Left lung (tissue), 10 donors: ENCODE results near the gene OVCH2. TPM values are rescaled to one million over a fixed set of nuclear protein-coding genes. Genes with fewer than 3 reads are reported as not detected.

Experiments
- ATAC-seq: fragments of 200-7000 bp; cut with Tn5 transposase; one replicate; pipeline ENCODE4 v1.9.1; 2020; ENCODE audit warnings: moderate library complexity
- DNase-seq, 4 donors: peaks; one replicate each; pipeline ENCODE4 v3.0.0-alpha.2; 2013 to 2020
- H3K27ac ChIP-seq, 2 donors: fragments of 200-600 bp; sonication (generic) in 1 of 2; one replicate each; pipeline versions ENCODE4 v1.5.0 to v1.8.0; 2020 to 2021
- H3K27me3 ChIP-seq, 2 donors: fragments of 200-600 bp; sonication (generic) in 1 of 2; one replicate each; pipeline versions ENCODE4 v1.5.0 to v1.8.0; 2020 to 2021
- H3K36me3 ChIP-seq, 2 donors: fragments of 200-600 bp; sonication (generic) in 1 of 2; one replicate each; pipeline versions ENCODE4 v1.5.0 to v1.8.0; 2020 to 2021
- H3K4me1 ChIP-seq, 2 donors: fragments of 200-600 bp; one replicate each; pipeline ENCODE4 v1.8.0; 2021
- H3K4me3 ChIP-seq, 2 donors: fragments of 200-600 bp; sonication (generic) in 1 of 2; one replicate each; pipeline versions ENCODE4 v1.5.0 to v1.8.0; 2020 to 2021; ENCODE audit warnings: mild to moderate bottlenecking in 1 of 2
- H3K9me3 ChIP-seq, 2 donors: fragments of 200-600 bp; sonication (generic) in 1 of 2; one replicate each; pipeline versions ENCODE4 v1.5.0 to v1.8.0; 2020 to 2021
- CTCF ChIP-seq, 2 donors: fragments of 200-600 bp; sonication (generic) in 1 of 2; IDR thresholded peaks; one replicate each; pipeline versions ENCODE4 v1.5.0 to v1.8.0; 2021; ENCODE audit warnings: antibody characterized with exemption in 2 of 2
- intact Hi-C, 2 donors: fragments of 100-400 bp; cut with DNase I; formaldehyde crosslinking; loops; one replicate each; pipeline versions ENCODE4 v1.11.2 to v1.14.2; 2022
- polyA plus RNA-seq, 6 donors: library from polyadenylated mRNA; unstranded; fragments of 120-200 nt; gene quantifications; one replicate each; pipeline ENCODE4 v1.2.1, GENCODE V29; 2013; ENCODE audit not compliant: insufficient read length in 6 of 6
- total RNA-seq, 2 donors: library from RNA; stranded (reverse); fragmentation: NEBNext Ultra II Directional; extraction: Animal tissue kit (Norgen Biotek cat#: 25700); gene quantifications; one replicate each; pipeline ENCODE4 v1.2.1, GENCODE V29; 2021
- donor health status: DM: no; HTN: yes; CAD: no.
- donor health status: DM: no; HTN: no; CAD: no.

OVCH2 gene
- total and polyA plus RNA-seq, 8 donors, result 0.81 to 8.6 (median 4.9) TPM

GRCh38 chr11:7672276-7672959, 33.9 kb downstream of the OVCH2 start:
- no peak for TF ChIP-seq CTCF (IDR thresholded peaks at IDR 0.05)
- Histone ChIP-seq H3K27me3 (peaks cover 0 to 43% of the 10 kb centered on the region in 2 donors), H3K4me1 (peaks cover 7 to 17% of the 10 kb centered on the region in 2 donors), H3K4me3 (peak overlapping the region; percentile 44 to 51), H3K27ac (no peak overlapping the region), H3K9me3 (no peaks in the 10 kb centered on the region), H3K36me3 (no peaks in the 10 kb centered on the region)
- DNase-seq (no peak), ATAC-seq (no peak)
- intact Hi-C loops, result no loop called here

- peaks cover 0 to 4% of the 10 kb centered on the region in 2 donors for H3K36me3 ChIP-seq
- H3K27ac ChIP-seq, result no peak overlapping the region
- ATAC-seq, result no peak
- intact Hi-C loops, result no loop called here
- H3K4me1 ChIP-seq, result peaks cover 7 to 17% of the 10 kb centered on the region in 2 donors
- H3K27me3 ChIP-seq, result peaks cover 0 to 43% of the 10 kb centered on the region in 2 donors
- TF ChIP-seq CTCF (IDR thresholded peaks at IDR 0.05), result no peak
- no peak overlapping the region for H3K4me3 ChIP-seq
- peak in 1 of 4 donors; percentile 65 for DNase-seq
- H3K9me3 ChIP-seq, result no peaks in the 10 kb centered on the region
Measured at GRCh38 chr11:7671347-7672215, 34.7 kb downstream of the OVCH2 start.

DNA sequence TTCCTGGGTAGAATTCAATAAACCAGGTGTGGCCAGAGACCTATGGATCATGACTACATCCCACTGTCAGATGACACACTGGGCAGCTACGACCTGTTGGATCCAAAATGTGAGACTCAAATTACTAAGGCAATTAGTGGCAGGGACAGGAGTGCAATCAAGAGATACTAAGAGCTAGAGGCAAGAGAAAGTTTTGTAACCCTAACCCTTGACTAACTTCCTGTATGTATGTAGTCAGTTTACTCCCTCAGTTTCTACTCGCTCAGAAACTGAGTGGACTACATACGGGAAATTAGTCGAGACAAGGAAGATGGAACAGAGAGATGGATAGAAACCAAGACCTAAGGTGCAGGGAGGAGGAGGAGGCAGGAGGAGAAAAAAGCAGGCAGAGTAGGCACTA, 35.6 kb downstream of the OVCH2 start:
- TF ChIP-seq CTCF (IDR thresholded peaks at IDR 0.05), result no peak
- peaks cover 0 to 43% of the 10 kb centered on the region in 2 donors for H3K27me3 ChIP-seq
- peaks cover 7 to 17% of the 10 kb centered on the region in 2 donors for H3K4me1 ChIP-seq
- intact Hi-C loops, result no loop called here
- peaks cover 0 to 8% of the 10 kb centered on the region in 2 donors for H3K36me3 ChIP-seq
- ATAC-seq (no peak), DNase-seq (no peak)
- H3K9me3 ChIP-seq, result no peaks in the 10 kb centered on the region
- no peak overlapping the region for H3K27ac ChIP-seq
- no peak overlapping the region for H3K4me3 ChIP-seq

GRCh38 chr11:7668911-7669310, 37.4 kb downstream of the OVCH2 start:
- intact Hi-C loops, result loop anchor here in 1 of 2 donors (5.0 kb wide), 1 partner anchor 97 kb away; no protein-coding TSS in a partner anchor
- ATAC-seq (no peak), DNase-seq (no peak)
- Histone ChIP-seq H3K9me3 (no peaks in the 10 kb centered on the region), H3K4me1 (peaks cover 3 to 13% of the 10 kb centered on the region in 2 donors), H3K4me3 (no peak overlapping the region), H3K36me3 (peaks cover 0 to 8% of the 10 kb centered on the region in 2 donors), H3K27me3 (peaks cover 0 to 29% of the 10 kb centered on the region in 2 donors), H3K27ac (no peak overlapping the region)
- TF ChIP-seq CTCF (IDR thresholded peaks at IDR 0.05), result no peak

DNA sequence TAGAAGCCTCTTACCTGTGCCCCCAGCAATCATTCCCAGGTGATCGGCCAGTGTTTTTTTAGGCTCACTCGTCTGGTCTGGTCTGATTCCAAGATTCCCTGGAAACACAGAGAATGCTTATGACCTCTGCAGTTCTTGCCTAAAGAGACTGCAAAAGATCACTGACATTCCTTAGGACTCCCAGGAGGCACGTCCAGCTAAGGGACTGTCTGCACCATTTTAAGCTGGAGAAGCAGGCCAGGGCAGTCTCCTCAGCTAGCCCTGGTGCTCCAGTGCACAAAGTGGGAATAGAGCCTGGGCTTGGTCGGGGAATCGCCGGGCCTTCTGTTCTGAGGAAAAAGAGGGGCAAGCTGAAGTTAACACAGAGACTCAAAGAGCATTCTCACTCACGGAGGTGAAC, 37.8 kb downstream of the OVCH2 start:
- Histone ChIP-seq H3K36me3 (peaks cover 0 to 8% of the 10 kb centered on the region in 2 donors), H3K4me3 (no peak overlapping the region), H3K4me1 (peaks cover 0 to 8% of the 10 kb centered on the region in 2 donors), H3K27me3 (peaks cover 0 to 24% of the 10 kb centered on the region in 2 donors), H3K9me3 (no peaks in the 10 kb centered on the region), H3K27ac (no peak overlapping the region)
- TF ChIP-seq CTCF (IDR thresholded peaks at IDR 0.05), result no peak
- DNase-seq, result no peak
- intact Hi-C loops, result loop anchor here in 1 of 2 donors (5.0 kb wide), 1 partner anchor 96 kb away; no protein-coding TSS in a partner anchor
- ATAC-seq, result no peak
